AG04450 (cell line): ENCODE results near the gene LSM7. TPM values are rescaled to one million over a fixed set of nuclear protein-coding genes. Genes with fewer than 3 reads are reported as not detected.
A peak's percentile ranks its signal among the peaks of the same experiment; 100 is the strongest.

Experiments
- CTCF ChIA-PET: fragments of 300-600, 350-600 bp; formaldehyde crosslinking; extraction: SDS; loops from one replicate; lab custom pipeline; 2022; ENCODE audit warnings: antibody characterized with exemption, inconsistent platforms; lab: Charles Lee
- POLR2A ChIA-PET: fragments of 350-600 bp; formaldehyde crosslinking; extraction: SDS; loops from one replicate; lab custom pipeline; 2021; ENCODE audit warnings: antibody characterized with exemption, inconsistent platforms; lab: Yijun Ruan, JAX
- DNase-seq: peaks from one replicate; pipeline ENCODE4 v3.0.0-alpha.2; 2011; ENCODE audit warnings: low read depth, low spot score
- H3K27ac ChIP-seq: one replicate; pipeline ENCODE4 v1.5.1; 2012; ENCODE audit warnings: low read depth, low read length, control low read depth
- H3K27me3 ChIP-seq: one replicate; pipeline ENCODE4 v1.6.0; 2012; ENCODE audit warnings: low read length; ENCODE audit not compliant: control insufficient read depth, insufficient read depth
- H3K4me3 ChIP-seq: 2 replicates; pipeline ENCODE4 v1.5.1; 2011; ENCODE audit warnings: mild to moderate bottlenecking, low read depth, low read length, control low read depth
- H3K9me3 ChIP-seq: 2 replicates; pipeline ENCODE4 v1.5.1; 2012; ENCODE audit warnings: low read length; ENCODE audit not compliant: control insufficient read depth, insufficient read depth
- polyA plus RNA-seq: library from polyadenylated mRNA; depleted of rRNA; stranded (reverse); fragments of >200 nt; gene quantifications from 2 replicates; pipeline ENCODE4 v1.2.3, GENCODE V29; 2011
- TF ChIP-seq, protein P1 (sequence below): IDR thresholded peaks from 2 replicates; pipeline ENCODE4 v1.5.1; 2011; ENCODE audit warnings: low read depth, low read length, control low read depth, inconsistent platforms

Gene LSM7
- polyA plus RNA-seq, 1 experiment = 137 TPM

DNA sequence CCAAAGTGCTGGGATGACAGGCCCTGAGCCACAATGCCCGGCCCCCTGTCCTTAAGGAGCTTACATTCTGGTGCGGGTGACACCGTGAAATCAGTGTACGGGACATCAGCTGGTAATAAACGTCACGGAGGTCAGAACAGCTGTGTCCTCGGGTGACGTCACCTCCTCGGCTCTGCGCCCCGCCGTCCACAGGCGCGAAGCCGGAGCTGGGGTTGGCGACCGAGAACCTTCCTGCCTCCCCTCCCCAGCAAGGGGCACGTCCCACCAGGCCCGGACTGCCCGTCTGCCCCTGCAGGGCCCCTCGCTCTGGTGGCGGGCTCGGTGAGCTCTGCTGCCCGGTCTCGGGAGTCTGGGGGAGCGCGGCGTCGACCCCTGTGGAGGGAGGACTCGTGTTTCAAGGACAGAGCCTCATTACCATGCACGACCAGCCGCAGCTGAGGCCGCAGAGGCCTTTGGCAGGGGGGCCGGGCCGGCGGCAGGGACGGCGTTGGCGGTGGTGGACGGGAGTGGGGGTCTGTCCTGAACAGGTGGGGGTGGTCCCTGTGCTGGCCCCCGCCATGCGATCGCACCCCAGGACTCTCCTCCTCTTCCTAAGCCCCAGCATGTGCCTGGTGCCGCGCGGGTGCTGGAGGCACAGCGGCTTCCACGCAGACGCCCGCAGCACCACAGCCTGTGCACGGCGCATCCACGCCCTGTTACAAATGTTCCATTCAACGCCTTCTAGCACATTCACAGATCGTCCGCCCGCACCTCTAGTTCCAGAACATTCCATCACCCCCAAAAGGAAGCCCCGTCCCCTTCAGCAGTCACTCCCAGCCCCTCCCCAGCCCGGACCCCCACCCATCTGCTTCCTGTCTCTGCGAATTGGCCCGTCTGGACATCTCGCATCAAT, 25.8 kb downstream of the LSM7 start:
- ChIA-PET CTCF (interaction anchor here (1.3 kb wide), 1 partner anchor 14 kb away, joined by 4 read pairs; no protein-coding TSS in a partner anchor), POLR2A (interaction anchor here (1.1 kb wide), 2 partner anchors 18 to 33 kb away, joined by 3 read pairs; no protein-coding TSS in a partner anchor)
- Histone ChIP-seq H3K27me3 (peaks cover 27% of the 10 kb centered on the region), H3K9me3 (no peaks in the 10 kb centered on the region; the same call in 1 of the 2 replicates), H3K4me3 (0 out of 2 replicates have a peak overlapping the region, but pooled peaks have one; percentile 17), H3K27ac (no peak overlapping the region)
- no peak for DNase-seq
- TF ChIP-seq, protein P1, sequence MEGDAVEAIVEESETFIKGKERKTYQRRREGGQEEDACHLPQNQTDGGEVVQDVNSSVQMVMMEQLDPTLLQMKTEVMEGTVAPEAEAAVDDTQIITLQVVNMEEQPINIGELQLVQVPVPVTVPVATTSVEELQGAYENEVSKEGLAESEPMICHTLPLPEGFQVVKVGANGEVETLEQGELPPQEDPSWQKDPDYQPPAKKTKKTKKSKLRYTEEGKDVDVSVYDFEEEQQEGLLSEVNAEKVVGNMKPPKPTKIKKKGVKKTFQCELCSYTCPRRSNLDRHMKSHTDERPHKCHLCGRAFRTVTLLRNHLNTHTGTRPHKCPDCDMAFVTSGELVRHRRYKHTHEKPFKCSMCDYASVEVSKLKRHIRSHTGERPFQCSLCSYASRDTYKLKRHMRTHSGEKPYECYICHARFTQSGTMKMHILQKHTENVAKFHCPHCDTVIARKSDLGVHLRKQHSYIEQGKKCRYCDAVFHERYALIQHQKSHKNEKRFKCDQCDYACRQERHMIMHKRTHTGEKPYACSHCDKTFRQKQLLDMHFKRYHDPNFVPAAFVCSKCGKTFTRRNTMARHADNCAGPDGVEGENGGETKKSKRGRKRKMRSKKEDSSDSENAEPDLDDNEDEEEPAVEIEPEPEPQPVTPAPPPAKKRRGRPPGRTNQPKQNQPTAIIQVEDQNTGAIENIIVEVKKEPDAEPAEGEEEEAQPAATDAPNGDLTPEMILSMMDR = no peak

DNA sequence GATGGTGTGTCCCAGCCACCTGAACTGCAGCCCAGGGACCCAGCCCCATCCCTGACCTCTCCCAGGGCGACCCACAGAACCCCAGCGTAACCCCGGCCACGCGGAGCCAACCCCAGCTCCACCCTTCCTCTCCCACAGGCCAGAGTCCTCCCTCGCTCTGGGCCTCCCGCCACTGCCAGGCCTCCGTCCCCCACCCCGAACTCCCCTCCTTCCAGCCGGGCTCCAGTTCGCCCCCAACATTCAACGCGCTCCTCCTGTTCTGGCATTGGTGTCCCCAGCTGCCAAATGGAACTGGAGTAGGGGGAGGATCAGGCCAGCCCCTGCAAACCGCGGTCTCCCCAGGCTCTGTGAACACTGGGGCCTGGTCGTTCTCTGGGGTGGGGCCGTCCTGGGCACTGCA, 27.9 kb downstream of the LSM7 start:
- CTCF ChIA-PET = no interaction called here
- Histone ChIP-seq H3K9me3 (no peaks in the 10 kb centered on the region; the same call in 1 of the 2 replicates), H3K27me3 (peaks cover 22% of the 10 kb centered on the region), H3K4me3 (no peak overlapping the region), H3K27ac (no peak overlapping the region)
- no peak for DNase-seq
- POLR2A ChIA-PET = no interaction called here
- TF ChIP-seq, protein P1 = no peak

DNA sequence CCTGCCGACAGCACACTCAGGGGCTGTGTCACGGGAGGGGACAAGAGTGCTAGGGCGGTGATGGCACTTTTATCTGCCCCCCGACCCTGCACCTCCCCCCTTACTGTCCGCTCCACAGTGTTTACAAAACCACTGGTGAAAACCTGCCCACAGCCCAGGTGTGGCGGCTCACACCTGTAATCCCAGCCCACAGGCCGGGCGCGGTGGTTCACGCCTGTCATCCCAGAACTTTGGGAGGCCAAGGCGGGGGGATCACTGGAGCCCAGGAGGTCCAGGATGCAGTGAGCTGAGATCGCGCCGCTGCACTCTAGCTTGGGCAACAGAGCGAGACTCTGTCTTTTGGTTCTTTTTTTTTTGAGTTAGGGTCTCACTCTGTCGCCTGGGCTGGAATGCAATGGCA, 32.2 kb downstream of the LSM7 start:
- no peak for DNase-seq
- H3K27ac ChIP-seq = no peak overlapping the region
- H3K4me3 ChIP-seq = no peak overlapping the region
- H3K27me3 ChIP-seq = peaks cover 31% of the 10 kb centered on the region
- ChIA-PET CTCF (no interaction called here), POLR2A (no interaction called here)
- H3K9me3 ChIP-seq = no peaks in the 10 kb centered on the region; the same call in 1 of the 2 replicates
- TF ChIP-seq, protein P1 = no peak

DNA sequence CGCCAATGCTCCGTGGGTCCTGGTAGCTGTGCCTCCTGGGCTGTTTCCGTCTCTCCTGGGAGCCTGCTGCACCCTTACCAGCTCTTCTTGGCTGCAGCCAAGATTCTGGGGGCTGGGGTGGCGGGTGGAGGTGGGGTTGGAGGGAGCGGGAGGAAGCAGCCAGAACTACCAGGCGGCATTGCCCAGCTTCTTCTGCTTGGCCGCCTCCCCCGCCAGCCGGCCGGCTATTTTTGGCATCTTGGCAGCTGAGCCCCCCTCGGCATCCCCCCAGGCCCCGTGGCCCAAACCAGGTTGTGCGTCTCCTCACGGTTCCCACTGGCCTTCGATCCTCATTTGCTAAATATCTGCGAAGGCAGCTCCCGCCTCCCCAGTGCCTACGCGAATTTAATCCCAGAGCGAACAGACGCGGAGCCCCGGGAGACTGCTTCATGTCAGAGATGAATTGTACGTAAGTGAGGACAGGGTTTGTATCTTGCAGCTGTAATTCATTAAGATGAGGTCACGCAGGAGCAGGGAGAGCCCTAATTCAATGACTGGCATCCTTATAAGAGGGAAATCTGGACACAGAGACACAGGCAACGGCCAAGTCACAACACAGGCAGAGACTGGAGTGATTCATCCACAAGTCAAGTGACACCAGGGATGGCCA, 33.6 kb downstream of the LSM7 start:
- Histone ChIP-seq H3K27me3 (peaks cover 38% of the 10 kb centered on the region), H3K4me3 (0 out of 2 replicates have a peak overlapping the region, but pooled peaks have one; percentile 4), H3K9me3 (no peaks in the 10 kb centered on the region; the same call in 1 of the 2 replicates), H3K27ac (no peak overlapping the region)
- ChIA-PET CTCF (interaction anchor here (0.6 to 1.2 kb wide), 5 partner anchors 20 to 1693 kb away, joined by 3 to 5 read pairs (median 3); no protein-coding TSS in a partner anchor), POLR2A (interaction anchor here (0.6 to 1.3 kb wide), 2 partner anchors 9 to 702 kb away, joined by 3 to 6 read pairs; no protein-coding TSS in a partner anchor)
- TF ChIP-seq, protein P1 = no peak
- no peak for DNase-seq
